Stimulated activated CD4-positive, alpha-beta T cell treated with anti-CD3 and anti-CD28 coated beads, Interleukin-4, amount 100 ng/mL, for 1 hour (primary cell): ENCODE data around the gene USP11.

Source experiments
- DNase-seq: peaks from one replicate; pipeline ENCODE4 v3.0.0-alpha.2; 2020

USP11 gene

DNA sequence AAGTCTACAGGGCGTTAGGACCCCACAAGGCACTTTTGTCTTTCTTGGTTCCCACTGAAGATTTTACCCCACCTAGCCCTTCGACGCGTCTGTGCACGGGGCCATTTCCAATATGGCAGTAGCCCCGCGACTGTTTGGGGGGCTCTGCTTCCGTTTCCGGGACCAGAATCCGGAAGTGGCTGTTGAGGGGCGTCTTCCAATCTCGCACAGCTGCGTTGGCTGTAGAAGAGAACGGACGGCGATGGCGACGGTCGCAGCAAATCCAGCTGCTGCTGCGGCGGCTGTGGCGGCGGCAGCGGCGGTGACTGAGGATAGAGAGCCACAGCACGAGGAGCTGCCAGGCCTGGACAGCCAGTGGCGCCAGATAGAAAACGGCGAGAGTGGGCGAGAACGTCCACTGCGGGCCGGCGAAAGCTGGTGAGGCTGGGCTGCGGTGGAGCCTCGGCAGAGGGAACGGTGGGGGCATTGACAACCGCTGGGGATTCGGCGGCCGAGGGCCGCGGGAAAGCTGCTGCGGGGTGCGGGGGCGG lies at the start of gene USP11:
TSS of gene USP11 (plus strand) at position 207 of the 530 bp plus-strand sequence. CDS start at position 242, 35 bp downstream.
- peak; percentile 17 for DNase-seq

DNA sequence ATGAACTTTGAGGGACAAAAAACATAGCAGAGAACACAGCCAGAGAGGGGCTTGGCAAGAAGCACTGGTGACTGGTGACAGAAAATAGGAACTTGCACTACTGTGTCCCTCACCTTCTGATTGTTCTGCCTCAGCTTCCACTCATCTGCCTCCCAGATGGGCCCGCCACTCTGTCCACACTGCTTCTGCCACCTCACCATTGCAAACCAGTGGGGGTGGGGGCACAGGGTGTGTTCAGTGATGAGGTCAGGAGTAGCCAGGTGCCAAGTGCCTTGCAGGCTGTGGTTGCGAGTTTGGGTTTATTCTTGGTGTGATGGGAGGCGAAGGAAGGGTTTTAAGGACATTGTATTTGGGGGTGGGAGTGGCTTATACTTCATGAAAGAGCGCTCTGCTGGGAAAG lies 48.3 kb upstream of the USP11 start:
- no peak for DNase-seq

DNA sequence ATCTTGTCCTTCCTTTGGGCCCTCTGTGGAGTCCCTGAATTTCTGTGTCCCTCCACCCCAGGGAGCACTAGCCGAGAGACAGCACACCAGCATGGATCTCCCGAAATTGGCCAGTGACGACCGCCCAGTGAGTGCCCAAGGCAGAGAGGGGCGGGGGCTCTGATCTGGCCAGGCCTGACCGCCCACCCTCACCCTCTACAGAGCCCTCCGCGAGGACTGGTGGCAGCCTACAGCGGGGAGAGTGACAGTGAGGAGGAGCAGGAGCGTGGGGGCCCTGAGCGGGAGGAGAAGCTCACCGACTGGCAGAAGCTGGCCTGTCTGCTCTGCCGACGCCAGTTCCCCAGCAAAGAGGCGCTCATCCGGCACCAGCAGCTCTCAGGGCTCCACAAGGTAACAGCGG lies 47.6 kb upstream of the USP11 start:
- no peak for DNase-seq

DNA sequence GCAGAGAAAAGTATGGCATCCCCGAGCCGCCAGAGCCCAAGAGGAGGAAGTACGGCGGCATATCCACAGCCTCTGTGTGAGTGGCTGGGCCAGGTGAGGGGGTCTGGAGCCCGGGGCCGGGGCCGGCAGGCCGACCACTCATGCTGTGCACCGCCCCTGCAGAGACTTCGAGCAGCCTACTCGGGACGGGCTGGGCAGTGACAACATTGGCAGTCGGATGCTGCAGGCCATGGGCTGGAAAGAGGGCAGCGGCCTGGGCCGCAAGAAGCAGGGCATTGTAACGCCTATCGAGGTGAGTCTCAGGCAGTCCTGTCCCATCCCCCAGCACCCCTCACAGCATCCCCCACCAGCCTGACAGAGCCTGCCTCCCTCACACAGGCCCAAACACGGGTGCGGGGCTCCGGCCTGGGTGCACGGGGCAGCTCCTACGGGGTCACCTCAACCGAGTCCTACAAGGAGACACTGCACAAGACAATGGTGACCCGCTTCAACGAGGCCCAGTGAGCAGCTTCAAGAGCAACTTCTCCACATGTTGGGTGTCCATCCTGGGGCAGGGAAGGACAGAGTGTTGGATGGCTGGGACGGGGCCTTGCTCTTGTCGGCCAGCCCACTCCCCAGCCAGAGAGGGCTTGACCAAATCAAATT lies 46.6 kb upstream of the USP11 start:
- DNase-seq: no peak

DNA sequence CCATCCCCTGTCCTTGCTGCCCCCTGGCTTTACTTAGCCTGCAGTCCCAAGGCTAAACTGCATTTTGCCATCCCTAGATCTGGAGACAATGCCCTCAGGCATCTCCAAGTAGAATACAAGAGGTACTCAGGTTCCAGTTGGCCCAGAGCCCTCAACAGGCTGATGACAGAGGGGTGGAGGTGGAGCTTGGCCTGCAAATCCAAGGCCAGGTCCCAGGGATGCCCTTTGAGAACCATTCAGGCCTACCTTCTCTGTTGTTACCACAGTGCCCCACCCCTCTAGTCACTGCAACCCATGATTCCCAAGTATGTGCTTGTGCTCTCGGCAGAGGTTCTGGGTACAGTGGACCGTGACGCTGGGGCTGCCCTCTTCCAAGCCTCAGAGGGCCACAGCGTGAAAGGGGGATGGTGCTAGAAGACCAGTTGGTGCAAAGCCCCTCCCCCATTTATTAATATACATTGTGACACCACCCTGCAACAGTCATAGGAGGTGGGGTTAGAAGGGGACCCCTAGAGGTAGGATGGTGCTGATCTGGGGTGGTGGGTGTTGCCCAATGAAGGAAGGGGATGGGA lies 45.6 kb upstream of the USP11 start:
- no peak for DNase-seq

DNA sequence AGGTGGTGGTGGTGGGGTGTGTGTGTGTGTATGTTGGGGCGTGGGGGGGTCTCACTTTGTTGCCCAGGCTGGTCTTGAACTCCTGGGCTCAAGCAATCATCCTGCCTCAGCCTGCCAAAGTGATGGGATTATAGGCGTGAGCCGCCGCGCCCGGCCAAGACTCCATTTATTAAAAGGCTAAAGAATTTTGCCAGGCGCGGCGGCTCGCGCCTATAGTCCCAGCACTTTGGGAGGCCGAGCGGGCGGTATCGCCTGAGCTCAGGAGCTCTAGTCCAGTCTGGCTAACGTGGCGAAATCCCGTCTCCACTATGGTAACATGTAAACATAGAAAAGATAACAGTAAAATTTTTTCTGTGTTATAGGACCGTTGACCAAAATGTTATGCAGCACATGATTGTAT lies 42.9 kb upstream of the USP11 start:
- no peak for DNase-seq

DNA sequence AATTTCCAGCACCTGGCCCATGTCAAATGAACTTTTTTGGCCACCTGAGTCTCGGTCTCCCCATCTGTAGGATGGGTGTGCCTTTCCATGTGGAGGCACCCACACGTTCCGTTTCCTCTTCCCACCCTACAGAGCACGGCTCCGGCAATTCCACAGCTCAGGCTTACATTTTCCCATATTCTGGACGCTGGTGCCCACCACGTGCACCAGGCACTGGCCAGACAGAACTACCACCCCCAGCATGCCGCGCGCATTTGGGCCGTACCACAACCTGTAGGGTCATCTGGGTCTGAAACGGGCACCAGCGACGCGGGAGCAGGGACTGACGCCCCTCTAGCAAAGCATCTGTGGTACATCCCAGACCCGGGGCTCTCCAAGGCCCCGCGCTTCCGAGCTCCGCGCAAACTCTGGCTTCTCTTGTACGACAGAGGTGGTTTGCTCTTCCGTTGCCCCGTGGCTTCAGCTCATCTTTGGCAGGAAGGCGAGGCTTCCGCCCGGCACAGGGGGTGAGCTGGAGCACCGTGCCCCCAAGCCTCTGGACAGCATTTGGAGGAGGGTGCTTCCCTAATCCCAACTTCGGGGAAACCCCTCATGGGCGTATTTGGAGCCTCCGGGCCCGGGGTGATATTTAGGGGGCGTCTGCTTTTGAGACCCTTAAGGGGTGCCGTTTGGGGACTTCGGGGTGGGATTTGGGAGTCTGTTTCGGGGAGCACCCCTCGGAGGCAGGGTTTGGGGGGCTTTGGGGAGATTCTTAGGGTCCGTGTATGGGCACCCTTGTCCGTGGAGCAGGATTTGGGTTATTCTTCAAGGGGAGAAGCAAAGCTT lies 42.2 kb upstream of the USP11 start:
- DNase-seq: peak; percentile 78

DNA sequence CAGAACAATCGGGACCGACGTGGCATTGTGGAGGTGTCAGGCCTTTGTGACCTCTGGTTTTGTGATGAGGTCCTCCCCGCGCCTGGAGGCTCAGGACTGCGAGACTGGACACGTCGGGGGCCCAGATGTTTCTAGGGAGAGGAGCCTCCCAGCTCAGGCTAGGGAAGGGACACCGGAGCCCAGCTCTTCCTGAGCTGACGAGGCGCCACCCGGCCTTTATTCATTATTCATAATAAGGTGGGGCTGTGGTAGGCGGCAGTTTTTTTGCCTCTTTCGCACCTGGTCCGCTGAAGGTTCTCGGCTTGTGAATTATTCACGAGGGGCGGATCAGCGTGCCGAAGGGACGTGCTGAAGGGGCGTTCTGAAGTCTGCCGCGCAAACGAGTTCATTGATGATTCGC lies 41.5 kb upstream of the USP11 start:
- DNase-seq: peak; percentile 46

DNA sequence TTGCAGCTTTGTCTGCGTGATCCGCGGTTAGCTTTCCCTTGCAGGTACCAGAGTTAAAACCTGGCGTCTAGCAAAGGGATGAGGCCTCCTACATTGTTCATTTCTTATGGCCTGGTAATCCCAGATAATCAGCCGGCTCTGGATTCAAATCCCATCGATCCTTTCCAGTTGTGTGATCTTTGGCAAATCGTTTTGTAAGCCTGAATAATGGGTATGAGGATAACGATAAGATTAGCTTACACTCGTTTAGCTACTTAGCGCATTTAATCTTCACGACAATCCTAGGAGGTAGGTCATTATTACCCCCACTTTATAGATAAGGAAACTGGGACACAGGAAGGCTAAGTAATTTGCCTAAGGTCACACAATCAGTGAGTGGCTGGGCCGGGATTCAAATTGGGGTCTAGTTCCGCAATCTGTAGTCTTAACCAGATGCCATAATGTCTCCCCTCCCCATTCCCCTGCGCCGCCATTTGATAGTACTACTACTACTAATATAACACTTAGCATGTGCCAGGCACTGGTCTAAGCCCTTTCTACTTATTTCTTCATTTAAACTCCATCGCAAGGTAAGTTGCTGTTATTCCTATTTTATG lies 40.9 kb upstream of the USP11 start:
- DNase-seq: no peak

DNA sequence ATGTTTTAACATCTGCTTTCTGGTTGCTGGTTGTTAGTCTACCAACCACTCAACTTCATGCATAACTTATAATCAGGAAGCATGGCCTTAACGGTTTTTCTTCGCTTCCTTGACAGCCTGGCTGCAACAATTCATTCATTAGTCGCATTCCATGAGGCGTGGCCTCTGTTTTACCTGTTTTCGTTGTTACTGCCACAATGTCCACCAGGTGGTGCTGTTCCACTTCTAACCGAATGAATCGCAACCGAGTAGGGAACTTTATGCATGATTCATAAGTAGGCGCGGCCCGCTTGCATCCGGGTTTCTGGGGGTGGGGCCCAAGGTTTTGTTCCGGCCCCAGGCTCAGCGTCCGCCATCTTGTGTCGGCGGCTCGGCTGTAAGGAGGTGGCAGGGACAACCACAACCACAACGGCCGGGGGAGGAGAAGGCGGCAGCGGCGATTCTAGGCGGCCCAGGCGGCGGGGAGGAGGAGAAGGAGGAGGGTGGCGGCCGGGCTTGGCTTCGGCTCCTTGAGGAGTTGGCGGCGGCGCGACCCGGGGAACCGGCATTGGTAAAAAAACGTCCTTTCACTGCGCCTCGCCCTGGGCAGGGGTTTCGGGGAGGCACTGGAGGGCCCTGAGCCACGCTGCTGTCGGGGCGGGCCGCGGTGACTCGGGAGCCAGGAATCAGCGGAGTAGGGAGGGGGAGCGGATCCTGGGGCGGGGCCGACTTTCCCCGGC lies 39.2 kb upstream of the USP11 start, which contains the start of gene UBA1:
TSS of gene UBA1 (plus strand) at position 355 of the 719 bp plus-strand sequence. CDS start 4,974 bp downstream, outside the sequence.
- peak; percentile 85 for DNase-seq

DNA sequence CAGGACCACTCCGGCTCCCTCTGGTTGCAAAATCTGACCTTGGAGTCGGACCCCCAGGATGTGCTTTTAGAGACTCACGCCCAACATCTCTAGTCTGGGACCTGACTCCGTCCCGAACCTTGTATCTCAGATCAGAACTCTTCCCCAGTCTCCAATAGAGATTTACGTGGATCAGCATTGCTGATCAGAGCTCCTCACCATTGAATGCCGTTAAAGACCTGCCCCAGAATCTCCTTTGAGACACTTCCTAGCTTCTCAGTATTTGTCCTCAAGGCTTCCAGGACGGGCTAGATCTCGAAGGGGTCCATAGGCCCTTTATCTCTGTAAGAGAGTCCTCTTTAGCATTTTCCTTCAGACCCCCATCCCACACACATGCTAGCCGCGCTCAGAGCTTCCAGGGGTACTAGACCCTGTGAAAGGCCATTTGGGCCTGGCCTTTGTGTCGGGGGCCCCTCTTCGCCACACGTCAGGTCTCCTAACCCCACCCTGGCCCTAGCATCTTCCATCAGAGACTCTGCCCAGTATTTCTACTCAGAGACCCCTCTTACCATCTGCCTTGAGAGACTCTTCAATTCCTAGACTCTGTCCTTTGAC lies 38.5 kb upstream of the USP11 start:
- DNase-seq: no peak

DNA sequence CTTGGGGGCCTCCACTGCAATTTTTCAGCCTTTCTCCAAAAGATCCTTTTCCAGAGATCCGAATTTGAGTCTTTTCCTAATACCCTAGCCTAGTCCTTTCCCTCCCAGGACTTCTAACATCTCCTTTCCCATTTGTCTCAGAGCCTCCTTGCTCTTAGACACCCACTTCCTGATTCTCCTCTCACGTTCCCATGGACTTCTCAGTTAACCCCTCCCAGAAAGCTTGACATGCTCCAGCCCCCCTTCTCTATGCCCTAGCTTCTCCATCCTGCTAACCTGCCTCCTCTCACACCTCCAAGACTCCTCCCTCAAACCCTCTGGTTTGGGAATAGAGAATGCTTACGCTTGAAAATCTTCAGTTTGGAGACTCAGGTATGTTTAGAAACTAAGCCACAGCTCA lies 36.7 kb upstream of the USP11 start:
- no peak for DNase-seq

DNA sequence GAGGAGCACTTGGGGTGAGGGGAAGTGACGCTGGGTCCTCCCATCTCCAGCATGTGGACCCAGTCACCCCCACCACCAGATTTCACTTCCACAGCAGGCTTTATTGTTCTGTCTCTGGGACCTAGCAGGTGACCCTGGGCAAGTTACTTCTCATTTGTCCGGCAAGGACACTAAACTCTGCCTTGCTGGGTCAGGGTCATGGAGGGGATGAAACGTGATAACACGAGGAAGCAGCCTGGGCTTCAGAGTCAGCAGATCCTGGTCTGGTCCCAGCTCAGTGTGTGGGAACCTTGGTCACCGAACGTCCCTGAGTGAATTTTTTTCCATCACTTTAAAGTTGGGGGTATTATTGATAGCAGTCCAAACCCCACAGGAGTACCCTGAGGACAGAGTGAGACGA lies 35.3 kb upstream of the USP11 start:
- DNase-seq: no peak

DNA sequence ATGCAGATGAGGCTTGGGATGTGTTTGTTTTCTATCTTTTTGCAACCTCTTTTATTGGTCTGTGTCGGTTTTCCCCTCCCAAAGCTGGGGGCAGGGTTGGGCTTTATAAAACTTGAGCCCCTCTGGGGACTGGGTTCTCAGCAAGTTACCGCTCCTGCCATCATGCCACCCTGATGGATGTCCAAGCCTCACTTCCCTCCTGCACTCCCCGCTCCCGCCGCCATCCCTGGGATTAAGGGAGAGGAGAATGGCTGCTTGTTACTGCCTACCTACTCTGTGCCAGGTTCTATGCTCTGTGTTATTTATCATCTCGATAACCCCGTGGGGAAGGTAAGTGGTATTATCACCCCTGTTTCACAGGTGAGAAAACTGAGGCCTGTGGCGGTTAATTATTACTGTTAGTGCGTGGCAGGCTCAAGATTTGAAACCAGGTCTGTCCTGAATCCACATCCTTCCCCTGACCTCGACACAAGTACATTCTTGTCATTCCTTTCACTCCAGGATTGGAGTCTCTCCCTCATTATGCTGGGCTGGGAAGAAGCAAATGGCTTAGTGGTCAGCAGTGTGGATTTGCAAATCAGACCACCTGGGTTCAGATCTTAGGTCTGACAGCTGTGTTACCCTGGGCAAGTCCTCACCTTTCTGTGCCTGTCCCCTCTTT lies 34.7 kb upstream of the USP11 start:
- no peak for DNase-seq

DNA sequence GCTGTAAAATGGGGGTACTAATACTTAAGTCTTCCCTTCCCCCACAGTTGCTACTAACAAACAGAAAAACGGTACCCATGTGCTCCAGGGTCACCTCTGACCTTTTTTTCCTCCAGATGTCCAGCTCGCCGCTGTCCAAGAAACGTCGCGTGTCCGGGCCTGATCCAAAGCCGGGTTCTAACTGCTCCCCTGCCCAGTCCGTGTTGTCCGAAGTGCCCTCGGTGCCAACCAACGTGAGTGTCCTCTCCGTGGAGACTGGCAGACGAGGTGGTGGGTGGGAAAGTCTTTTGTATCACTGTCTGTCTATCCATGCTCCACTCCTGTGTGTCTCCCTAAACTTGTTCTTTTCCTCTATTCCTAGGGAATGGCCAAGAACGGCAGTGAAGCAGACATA lies 34.1 kb upstream of the USP11 start:
- no peak for DNase-seq

DNA sequence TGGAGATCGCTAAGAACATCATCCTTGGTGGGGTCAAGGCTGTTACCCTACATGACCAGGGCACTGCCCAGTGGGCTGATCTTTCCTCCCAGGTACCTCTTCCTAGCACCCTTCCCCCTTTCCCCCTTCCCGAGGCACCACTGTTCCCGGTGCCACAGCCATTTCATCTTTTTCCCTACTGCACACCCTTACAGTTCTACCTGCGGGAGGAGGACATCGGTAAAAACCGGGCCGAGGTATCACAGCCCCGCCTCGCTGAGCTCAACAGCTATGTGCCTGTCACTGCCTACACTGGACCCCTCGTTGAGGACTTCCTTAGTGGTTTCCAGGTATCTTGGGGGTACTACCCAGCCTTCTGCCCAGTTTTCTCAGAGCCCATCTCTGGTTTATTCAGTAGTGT lies 33.5 kb upstream of the USP11 start:
- no peak for DNase-seq

DNA sequence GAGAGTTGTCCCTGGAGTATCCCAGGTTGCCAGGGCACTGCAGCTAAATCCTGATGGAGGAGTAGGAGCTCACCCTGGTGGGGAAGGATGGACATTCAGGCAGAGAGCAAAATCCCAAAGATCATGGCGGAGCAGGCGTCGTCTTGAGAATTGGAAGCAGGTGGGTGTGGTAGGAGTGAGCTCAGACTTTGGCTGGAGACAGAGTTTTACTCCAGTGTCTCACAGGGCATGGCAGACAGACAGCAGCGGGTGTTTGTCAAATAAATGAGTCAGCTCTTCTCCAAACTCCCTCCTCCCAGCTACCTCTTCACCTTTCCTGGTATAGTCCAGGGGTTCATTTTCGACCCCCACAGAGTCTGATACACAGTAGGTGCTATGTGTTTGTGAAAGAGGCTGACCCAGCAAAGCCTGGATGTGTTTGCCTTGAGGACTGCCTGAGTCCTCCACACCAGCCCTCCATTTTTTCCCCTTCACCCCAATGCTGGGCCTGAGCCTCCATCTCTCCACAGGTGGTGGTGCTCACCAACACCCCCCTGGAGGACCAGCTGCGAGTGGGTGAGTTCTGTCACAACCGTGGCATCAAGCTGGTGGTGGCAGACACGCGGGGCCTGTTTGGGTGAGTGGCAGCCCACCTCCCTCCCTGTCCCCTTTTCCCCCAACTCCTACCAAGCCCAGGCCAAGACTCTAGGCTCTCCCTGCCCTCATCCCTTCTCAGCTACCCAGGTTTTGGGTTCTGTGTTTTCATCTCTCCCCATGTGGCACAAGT lies 32.2 kb upstream of the USP11 start:
- no peak for DNase-seq

DNA sequence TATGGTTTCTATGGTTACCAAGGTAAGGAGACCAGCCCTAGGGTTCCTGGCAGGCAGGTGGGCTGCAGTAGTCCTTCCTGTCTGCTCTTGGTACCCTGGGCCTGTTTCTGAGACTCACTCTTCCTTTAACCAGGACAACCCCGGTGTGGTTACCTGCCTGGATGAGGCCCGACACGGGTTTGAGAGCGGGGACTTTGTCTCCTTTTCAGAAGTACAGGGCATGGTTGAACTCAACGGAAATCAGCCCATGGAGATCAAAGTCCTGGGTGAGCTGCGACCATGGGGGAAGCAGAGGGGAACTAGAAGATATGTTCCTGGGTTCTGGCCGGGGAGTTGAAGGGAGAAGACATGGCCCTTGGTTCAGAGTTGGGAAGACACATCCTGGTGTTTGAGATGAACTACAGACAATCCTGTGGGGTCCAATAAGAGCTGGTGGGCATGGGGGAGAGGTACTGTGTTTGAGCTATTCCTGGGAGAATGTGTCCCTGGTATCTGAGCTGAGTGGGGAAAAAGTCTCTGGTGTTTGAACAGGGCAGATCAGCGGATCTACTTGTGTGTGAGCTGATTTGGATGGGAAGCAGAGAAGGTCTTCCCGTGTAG lies 31.4 kb upstream of the USP11 start:
- no peak for DNase-seq

DNA sequence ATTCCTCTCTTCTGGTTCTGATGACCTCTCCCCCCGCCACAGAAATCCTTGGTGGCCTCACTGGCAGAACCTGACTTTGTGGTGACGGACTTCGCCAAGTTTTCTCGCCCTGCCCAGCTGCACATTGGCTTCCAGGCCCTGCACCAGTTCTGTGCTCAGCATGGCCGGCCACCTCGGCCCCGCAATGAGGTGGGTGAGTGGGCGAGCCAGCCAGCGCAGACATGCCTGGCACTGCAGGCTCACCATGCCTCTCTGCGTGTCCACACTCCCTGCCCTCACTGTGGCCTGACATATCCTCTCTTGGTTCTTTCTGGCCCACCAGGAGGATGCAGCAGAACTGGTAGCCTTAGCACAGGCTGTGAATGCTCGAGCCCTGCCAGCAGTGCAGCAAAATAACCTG lies 30.5 kb upstream of the USP11 start:
- no peak for DNase-seq

DNA sequence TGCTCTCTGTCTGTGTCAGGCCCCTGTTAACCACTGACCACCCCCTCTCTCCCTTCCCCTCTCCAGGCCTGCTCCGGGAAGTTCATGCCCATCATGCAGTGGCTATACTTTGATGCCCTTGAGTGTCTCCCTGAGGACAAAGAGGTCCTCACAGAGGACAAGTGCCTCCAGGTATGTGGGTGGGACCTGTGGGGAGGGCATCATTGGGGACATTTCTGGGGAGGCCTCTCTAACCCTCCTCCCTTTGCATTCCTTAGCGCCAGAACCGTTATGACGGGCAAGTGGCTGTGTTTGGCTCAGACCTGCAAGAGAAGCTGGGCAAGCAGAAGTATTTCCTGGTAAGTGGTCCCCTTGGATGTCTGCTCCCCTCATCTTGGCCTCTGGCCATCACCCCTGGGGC lies 29.9 kb upstream of the USP11 start:
- DNase-seq: no peak

DNA sequence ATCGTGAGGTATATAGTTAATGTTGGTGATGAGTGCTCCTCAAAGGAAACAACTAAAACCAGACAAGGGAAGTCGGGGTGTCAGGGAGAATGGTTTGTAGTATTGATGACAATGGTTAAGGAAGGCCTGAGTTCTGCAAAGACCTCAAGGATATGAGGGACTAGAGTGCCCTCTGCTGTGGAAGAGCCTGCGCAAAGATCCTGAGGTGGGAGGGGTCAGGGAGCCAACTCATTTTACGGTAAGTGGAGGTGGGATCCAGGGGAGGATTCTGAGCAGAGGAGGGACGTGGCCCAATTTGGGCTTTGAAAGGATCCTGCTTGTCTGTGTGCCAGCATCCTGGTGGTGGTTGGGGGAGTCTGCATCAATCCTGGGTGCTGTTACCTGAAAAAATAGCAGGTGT lies 27.8 kb upstream of the USP11 start:
- no peak for DNase-seq
